HG03460 (cell line): ENCODE results near the gene DSP.

Experiments used
- ATAC-seq: cut with Tn5 transposase; IDR thresholded peaks from one replicate; pipeline ENCODE4 v1.9.1; 2021; ENCODE audit not compliant: unreplicated experiment

DSP gene

DNA sequence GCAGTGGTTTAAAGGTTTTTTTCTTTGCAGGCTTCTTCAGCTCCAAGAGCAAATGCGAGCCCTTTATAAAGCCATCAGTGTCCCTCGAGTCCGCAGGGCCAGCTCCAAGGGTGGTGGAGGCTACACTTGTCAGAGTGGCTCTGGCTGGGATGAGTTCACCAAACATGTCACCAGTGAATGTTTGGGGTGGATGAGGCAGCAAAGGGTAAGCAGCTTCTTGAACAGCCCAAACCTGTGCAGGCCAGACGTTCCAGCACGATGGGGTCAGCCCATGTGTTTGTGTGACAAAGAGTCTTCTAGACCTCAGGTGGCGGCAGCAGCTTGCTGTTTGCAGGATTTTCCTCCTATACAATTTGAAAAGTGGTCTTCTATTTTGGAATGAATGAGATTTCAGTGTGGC, 17.7 kb downstream of the DSP start:
- no peak for ATAC-seq

DNA sequence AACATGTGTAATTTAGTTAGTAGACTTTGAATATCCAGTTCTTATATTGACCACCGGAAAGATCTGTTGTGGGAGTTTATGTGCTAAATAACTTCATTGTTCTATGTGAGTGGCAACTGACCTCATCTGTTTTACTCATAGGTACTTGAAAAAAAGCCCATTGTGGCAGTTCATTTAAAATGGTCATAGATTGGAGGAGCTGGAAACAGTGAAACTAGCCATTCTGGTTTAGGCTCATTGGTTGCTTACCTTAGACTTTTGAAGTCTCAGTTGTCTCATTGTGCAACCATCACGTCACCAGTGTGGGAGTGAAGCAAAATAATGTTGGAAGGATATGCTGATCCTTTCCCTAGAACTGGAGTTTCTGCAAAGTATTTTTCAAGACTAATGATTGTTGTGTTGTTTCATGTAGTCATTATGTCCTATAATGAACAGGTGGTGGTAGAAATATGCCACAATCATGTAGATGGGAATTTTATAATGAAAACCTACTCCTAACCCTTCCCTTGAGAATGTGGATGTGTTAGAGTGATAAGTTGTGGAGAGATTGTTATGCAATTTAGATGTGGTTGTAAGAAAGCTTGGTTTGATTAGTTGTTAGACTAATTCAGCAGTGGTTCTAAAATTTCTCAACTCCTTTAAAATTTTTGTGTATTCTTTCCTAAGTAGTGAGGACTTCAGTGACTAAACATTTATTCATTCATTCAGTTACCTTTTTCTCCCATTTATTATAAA, 18.3 kb downstream of the DSP start:
- no peak for ATAC-seq

DNA sequence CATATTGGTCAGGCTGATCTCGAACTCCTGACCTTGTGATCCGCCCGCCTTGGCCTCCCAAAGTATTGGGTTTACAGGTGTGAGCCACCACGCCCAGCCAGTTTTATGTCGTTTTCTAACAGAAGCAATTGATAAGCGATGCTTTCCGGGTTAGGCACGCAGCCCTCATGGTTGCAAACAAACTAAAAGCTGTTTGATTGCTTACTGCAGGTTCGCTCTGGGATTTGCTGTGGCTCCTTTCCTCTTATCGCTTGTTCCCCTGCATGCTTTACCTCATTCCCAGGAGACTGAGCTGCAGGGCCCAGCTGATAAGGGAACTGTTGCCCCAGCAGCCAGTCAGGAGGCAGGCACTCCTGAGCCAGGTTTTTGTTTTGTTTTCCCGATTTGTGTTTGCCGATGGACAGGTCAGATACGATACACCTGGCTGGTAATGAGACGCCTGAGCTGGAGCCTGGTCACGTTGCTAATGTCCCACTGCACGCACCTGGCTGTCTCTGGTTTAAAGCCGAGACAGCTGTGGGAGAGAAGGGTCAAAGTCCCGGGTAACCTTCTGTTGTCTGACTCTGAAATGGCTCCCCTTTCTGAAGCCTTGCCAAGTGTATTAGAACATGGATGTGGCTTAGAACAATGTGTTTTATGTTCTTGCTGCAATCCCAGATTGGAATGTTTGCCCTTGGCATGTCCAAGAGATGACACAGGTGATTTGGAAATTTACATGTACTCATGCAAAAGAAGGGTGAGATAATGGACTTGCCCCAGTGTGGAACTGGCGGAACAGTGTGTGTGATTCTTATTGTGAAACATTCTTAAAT, 19.9 kb downstream of the DSP start:
- ATAC-seq: no peak

DNA sequence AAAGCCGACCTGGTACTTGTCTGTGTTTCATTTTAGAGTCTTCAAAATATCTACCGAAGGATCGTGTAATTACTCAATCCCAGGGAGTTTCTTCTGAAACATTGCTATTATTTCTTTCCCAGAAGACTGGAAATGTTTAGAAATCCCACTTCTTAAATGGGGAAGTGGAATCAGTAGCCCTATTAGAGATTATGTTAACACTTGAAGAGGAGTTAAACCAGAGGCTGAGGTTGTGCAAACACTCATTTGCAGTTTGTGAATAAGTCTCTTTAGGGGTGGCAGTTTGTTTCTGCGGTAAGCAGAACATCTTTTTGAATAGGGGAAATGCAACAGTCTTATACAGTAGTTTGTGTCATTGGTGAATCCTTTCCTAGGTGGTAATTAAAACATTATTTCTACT, 21.3 kb downstream of the DSP start:
- ATAC-seq: no peak

DNA sequence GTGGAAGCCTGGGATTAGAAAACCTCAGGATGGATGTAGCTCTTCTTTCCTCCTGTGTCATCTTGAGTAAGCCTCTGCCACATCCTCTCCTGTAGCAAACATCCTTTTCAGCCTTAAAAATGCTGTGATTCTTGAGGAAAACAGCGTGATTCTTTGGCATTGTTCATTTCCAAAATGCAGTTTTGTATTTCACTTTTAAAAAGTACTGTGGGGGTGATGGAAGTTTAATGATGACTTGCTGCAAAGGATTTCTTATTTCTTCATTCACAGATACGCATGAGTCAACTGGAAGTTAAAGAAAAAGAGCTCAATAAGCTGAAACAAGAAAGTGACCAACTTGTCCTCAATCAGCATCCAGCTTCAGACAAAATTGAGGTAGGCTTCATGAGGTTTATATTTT, 24.6 kb downstream of the DSP start:
- ATAC-seq: no peak

DNA sequence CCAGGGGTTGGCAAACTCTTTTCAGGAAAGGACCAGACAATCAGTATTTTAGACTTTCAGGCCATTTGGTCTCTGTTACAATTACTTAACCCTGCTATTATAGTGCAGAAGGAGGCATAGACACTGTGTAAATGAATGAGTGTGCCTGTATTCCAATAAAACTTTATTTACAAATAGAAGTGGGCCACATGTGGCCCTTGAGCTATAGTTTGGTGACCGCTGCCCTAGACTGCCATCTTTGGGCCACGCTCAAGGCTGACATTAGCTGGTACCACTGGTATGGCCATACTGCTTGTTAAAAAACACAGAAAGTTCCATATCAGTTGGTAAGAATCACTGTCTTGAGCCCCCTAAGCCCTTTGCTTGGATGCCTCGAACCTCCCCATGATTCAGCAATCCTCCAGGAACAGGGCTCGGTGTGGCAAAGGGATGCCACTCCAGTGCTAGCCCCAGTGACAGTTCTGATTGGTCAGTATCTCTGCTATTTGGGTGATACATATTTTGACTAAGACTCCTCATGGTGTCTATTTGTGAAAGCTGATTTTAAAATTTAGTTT, 25.2 kb downstream of the DSP start:
- no peak for ATAC-seq

DNA sequence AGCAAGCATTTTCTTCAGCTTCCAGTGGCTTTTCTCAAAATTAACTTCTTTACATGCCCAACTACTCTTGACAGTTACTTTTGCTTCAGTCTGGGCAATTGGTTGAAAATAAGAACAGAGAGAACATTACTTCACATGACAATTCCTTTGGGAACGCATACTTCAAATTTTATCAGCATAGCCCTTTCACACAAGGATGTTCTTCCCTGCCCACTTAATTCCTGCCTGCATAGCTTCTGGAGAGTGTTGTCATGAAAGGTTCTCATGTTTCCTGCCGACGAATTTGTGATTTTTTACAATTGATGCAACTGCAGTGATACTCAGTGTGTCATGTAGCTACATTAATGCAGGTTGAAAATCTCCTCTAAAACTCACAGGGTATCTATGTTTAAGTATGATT, 26.6 kb downstream of the DSP start:
- no peak for ATAC-seq

DNA sequence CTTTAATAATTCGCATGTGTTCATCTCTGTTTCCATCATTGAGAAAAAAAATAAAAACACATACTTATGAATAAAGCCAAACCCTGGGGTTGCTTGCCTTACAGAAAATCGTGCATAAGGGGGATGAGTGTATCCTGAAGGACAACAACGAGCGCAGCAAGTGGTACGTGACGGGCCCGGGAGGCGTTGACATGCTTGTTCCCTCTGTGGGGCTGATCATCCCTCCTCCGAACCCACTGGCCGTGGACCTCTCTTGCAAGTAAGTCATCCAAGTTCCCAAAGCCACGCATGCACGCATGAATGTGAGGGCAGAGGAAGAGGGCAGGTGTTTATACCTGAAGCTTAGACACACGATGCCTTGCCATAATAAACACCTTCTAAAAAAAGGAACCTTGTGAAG, 27.6 kb downstream of the DSP start:
- no peak for ATAC-seq

DNA sequence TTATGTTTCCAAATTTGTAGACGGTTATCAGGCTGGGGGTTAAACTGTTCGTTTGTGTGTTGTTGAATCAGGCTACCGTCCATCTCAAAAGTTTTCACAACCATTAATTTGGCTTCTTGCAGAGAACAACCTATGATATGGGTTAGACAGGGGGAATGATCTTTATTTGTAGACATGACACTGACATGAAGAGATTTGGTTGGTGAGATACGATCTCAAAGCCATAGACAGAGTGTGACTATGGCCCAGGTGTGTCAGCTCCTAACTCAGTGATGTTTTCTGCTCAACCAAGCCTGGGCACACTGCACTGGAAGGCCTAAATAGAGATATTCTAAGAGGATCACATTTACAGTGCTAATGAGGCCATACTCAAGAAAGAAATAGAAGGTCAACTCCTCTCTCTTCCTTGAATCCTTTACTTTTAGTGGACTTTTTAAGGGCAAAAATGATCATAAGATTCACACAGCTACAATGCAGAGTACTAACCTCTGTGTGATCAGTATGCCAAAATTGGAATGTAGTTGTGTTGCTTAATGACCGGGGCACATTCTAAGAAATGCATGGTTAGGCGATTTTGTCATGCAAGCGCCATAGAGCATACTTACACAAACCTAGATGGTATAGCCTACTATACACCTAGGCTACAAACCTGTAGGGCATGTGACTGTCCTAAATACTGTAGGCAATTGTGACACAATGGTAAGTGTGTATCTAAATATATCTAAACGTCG, 30.9 kb downstream of the DSP start:
- no peak for ATAC-seq

DNA sequence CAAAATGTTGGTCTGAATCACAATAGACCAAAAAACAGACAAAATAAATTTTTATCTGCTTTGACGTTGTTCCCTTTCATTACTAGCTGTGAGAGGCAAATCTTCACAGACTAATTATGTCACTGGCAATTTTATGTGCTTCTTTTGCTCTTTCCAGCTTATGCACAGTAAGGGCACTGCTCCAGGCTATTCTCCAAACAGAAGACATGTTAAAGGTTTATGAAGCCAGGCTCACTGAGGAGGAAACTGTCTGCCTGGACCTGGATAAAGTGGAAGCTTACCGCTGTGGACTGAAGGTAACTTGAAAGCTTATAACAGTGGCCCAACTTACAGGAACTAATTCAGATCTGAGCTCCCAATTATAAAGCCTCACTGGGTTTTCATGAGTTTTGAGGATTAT, 33.0 kb downstream of the DSP start:
- ATAC-seq: no peak

DNA sequence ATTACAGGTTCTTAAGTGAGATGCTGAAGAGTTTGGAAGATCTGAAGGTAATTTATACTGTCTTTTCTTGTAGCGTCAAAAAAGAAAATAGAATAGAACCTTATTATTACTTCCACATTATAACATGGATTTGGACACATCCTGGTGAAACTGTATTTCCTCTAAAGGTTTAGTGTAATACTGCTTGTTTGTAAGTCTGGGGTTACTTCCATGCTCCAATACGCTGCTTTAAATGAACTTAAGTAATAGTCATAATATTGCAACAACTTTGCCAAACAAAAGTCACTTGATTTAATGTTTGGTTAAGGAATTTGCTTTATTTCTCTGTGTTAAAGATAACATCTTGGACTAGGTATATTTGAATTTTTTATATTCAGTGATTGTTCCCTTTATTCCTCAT, 37.0 kb downstream of the DSP start:
- ATAC-seq: no peak

DNA sequence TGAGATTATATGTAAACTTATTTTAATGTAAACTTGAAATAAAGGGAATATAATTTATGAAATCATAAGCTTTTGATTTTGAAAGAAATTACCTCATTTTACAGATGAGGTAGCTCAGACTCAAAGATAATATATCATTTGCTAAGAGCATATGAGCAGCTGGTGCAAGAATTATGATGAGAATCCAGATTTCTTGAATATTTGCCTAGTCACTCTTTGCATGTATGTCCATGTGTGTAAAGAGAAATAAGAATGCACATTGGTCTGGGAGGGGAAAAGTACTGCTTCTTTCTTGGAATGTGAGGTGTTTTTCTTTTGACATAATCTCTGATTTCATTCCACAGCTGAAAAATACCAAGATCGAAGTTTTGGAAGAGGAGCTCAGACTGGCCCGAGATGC, 37.5 kb downstream of the DSP start:
- ATAC-seq: no peak

DNA sequence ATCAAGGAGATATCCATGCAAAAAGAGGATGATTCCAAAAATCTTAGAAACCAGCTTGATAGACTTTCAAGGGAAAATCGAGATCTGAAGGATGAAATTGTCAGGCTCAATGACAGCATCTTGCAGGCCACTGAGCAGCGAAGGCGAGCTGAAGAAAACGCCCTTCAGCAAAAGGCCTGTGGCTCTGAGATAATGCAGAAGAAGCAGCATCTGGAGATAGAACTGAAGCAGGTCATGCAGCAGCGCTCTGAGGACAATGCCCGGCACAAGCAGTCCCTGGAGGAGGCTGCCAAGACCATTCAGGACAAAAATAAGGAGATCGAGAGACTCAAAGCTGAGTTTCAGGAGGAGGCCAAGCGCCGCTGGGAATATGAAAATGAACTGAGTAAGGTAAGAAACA, 38.4 kb downstream of the DSP start:
- no peak for ATAC-seq

DNA sequence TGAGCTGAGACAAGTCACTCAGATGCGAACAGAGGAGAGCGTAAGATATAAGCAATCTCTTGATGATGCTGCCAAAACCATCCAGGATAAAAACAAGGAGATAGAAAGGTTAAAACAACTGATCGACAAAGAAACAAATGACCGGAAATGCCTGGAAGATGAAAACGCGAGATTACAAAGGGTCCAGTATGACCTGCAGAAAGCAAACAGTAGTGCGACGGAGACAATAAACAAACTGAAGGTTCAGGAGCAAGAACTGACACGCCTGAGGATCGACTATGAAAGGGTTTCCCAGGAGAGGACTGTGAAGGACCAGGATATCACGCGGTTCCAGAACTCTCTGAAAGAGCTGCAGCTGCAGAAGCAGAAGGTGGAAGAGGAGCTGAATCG, 39.1 kb downstream of the DSP start:
- no peak for ATAC-seq

DNA sequence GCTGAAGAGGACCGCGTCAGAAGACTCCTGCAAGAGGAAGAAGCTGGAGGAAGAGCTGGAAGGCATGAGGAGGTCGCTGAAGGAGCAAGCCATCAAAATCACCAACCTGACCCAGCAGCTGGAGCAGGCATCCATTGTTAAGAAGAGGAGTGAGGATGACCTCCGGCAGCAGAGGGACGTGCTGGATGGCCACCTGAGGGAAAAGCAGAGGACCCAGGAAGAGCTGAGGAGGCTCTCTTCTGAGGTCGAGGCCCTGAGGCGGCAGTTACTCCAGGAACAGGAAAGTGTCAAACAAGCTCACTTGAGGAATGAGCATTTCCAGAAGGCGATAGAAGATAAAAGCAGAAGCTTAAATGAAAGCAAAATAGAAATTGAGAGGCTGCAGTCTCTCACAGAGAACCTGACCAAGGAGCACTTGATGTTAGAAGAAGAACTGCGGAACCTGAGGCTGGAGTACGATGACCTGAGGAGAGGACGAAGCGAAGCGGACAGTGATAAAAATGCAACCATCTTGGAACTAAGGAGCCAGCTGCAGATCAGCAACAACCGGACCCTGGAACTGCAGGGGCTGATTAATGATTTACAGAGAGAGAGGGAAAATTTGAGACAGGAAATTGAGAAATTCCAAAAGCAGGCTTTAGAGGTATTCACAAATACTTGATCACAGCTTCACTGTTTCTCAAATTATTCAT, 39.6 kb downstream of the DSP start:
- ATAC-seq: no peak

DNA sequence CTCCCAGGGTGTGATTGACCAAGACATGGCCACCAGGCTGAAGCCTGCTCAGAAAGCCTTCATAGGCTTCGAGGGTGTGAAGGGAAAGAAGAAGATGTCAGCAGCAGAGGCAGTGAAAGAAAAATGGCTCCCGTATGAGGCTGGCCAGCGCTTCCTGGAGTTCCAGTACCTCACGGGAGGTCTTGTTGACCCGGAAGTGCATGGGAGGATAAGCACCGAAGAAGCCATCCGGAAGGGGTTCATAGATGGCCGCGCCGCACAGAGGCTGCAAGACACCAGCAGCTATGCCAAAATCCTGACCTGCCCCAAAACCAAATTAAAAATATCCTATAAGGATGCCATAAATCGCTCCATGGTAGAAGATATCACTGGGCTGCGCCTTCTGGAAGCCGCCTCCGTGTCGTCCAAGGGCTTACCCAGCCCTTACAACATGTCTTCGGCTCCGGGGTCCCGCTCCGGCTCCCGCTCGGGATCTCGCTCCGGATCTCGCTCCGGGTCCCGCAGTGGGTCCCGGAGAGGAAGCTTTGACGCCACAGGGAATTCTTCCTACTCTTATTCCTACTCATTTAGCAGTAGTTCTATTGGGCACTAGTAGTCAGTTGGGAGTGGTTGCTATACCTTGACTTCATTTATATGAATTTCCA, 43.9 kb downstream of the DSP start:
- no peak for ATAC-seq

DNA sequence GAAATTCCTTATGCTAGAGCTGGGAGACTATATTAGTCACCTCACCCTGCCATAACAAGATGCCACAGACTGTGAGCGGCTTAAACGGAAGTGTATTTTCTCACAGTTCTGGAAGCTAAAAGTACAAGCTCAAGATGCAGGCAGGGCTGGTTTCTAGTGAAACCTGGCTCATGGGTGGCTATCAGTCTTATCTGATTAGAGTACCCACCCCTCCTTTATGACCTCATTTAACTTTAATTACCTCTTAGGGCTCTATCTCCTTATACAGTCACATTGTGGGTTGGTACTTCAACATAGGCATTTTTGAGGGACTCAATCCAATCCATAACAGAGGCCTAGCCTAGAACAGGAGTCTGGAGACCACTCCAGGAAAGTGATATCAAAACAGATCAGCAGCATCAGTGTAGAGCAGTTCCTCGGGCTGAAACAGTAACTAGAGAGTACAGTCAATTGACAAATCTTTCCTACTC, 46.2 kb downstream of the DSP start:
- no peak for ATAC-seq

DNA sequence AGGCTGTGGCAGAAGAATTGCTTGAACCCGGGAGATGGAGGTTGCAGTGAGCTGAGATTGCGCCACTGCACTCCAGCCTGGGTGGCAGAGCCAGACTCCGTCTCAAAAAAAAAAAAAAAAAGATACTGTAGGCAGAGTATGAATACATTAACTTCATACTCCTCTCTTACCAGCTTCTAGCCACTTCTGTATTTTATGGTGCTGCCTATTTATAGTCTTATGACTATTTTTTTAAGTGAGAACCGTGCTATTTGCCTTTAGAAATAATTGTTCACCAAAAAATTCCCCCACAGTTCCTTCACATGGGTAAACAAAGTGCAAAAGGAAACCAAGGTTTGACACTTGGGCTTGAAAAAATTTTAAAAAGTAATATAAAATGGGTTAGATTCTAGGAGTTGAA, 47.0 kb downstream of the DSP start:
- ATAC-seq: no peak

DNA sequence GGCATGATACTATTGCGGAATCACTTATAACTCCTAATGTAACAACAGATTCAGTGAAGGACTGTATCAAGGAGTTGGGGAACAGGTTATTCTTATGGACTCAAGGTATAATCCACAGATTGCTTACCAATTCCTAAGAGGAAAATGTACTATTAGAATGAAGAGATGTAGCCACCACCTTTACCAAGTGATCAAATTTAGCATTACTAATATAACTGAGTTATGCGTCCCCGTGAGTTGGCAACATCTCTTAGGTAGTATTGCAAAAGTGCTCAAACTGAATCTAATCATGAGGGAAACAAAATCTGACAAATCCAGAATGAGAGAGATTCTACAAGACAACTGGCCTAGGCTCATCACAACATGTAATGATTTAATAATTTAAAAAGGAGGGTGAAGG, 47.8 kb downstream of the DSP start:
- no peak for ATAC-seq
